ENCODE data around the gene MEGF6.

Gene MEGF6

GRCh38 chr1:3460672-3461131 is 150.6 kb downstream of the MEGF6 start:
- H3K9ac ChIP-seq, result no peak overlapping the region
- H2AFZ ChIP-seq, result no peak overlapping the region
- no peaks in the 10 kb centered on the region for H3K27me3 ChIP-seq (ENCODE audit: control insufficient read depth, insufficient read depth, low read length)
- no peak for TF ChIP-seq CTCF (IDR thresholded peaks at IDR 0.05)
- no peaks in the 10 kb centered on the region for H3K79me2 ChIP-seq
- H3K4me3 ChIP-seq (ENCODE audit: low read depth, low read length), result no peak overlapping the region
- no peaks in the 10 kb centered on the region for H3K4me1 ChIP-seq
- H3K27ac ChIP-seq, result no peak overlapping the region
- H3K36me3 ChIP-seq (ENCODE audit: control insufficient read depth, insufficient read depth, low read length), result no peaks in the 10 kb centered on the region
- no peaks in the 10 kb centered on the region for H3K9me3 ChIP-seq (ENCODE audit: control insufficient read depth, low read length)
- H3K4me2 ChIP-seq (ENCODE audit: low read length), result no peak overlapping the region

GRCh38 chr1:3459940-3460671 is 151.2 kb downstream of the MEGF6 start:
- Histone ChIP-seq H3K4me2 (ENCODE audit: low read length) (no peak overlapping the region), H3K27ac (no peak overlapping the region), H3K4me3 (ENCODE audit: low read depth, low read length) (no peak overlapping the region), H3K9ac (no peak overlapping the region), H3K4me1 (no peaks in the 10 kb centered on the region), H3K27me3 (ENCODE audit: control insufficient read depth, insufficient read depth, low read length) (no peaks in the 10 kb centered on the region), H3K9me3 (ENCODE audit: control insufficient read depth, low read length) (no peaks in the 10 kb centered on the region), H2AFZ (no peak overlapping the region), H3K79me2 (no peaks in the 10 kb centered on the region), H3K36me3 (ENCODE audit: control insufficient read depth, insufficient read depth, low read length) (no peaks in the 10 kb centered on the region)
- TF ChIP-seq CTCF (IDR thresholded peaks at IDR 0.05), result no peak

GRCh38 chr1:3459051-3459908 is 152.0 kb downstream of the MEGF6 start:
- no peaks in the 10 kb centered on the region for H3K4me1 ChIP-seq
- H3K36me3 ChIP-seq (ENCODE audit: control insufficient read depth, insufficient read depth, low read length), result no peaks in the 10 kb centered on the region
- H3K27ac ChIP-seq, result no peak overlapping the region
- no peaks in the 10 kb centered on the region for H3K9me3 ChIP-seq (ENCODE audit: control insufficient read depth, low read length)
- no peak overlapping the region for H3K4me3 ChIP-seq (ENCODE audit: low read depth, low read length)
- H3K4me2 ChIP-seq (ENCODE audit: low read length), result no peak overlapping the region
- TF ChIP-seq CTCF (IDR thresholded peaks at IDR 0.05), result no peak
- H3K79me2 ChIP-seq, result no peaks in the 10 kb centered on the region
- no peak overlapping the region for H3K9ac ChIP-seq
- H2AFZ ChIP-seq, result no peak overlapping the region
- H3K27me3 ChIP-seq (ENCODE audit: control insufficient read depth, insufficient read depth, low read length), result no peaks in the 10 kb centered on the region

- Histone ChIP-seq H3K27me3 (ENCODE audit: control insufficient read depth, insufficient read depth, low read length) (no peaks in the 10 kb centered on the region), H3K4me1 (peaks cover 5% of the 10 kb centered on the region), H3K27ac (no peak overlapping the region), H2AFZ (no peak overlapping the region), H3K9me3 (ENCODE audit: control insufficient read depth, low read length) (no peaks in the 10 kb centered on the region), H3K4me3 (ENCODE audit: low read depth, low read length) (no peak overlapping the region), H3K79me2 (no peaks in the 10 kb centered on the region), H3K9ac (no peak overlapping the region), H3K4me2 (ENCODE audit: low read length) (no peak overlapping the region), H3K36me3 (ENCODE audit: control insufficient read depth, insufficient read depth, low read length) (no peaks in the 10 kb centered on the region)
- no peak for TF ChIP-seq CTCF (IDR thresholded peaks at IDR 0.05)
These were observed 153.1 kb downstream of the MEGF6 start for GRCh38 chr1:3457910-3458883.

Measured in parathyroid adenoma (tissue), 2 donors.